Placental pericyte (primary cell): ENCODE measurements around the gene POLR3F. TPM values are rescaled to one million over a fixed set of nuclear protein-coding genes. Genes with fewer than 3 reads are reported as not detected.

Experiments used
- small RNA-seq: library from RNA; depleted of rRNA; stranded (forward); fragments of <200 nt; gene quantifications from one replicate; pipeline ENCODE3, GENCODE V24; 2012; ENCODE audit warnings: low replicate concordance
- total RNA-seq: library from RNA; depleted of rRNA; stranded (reverse); fragments of >200 nt; gene quantifications from 2 replicates; pipeline ENCODE4 v1.2.3, GENCODE V29; 2012

POLR3F gene
- 8.5 and 16.5 TPM in 2 replicates for total RNA-seq

GRCh38 chr20:18466894-18467730, at the start of gene POLR3F, which contains the start of gene DZANK1:
Gene POLR3F, plus strand, starts transcription at chr20:18467390. Its CDS starts 117 bp downstream, at chr20:18467507.
Gene DZANK1, minus strand, starts transcription at chr20:18467030. Its CDS starts 1,672 bp downstream, at chr20:18465358.

GRCh38 chr20:18496740-18497592, 29.8 kb downstream of the POLR3F start, which contains the start of gene RBBP9:
Gene RBBP9, minus strand, starts transcription at chr20:18497225. Its CDS starts 58 bp downstream, at chr20:18497167.

GRCh38 chr20:18507218-18508191, 40.3 kb downstream of the POLR3F start, which contains the start of gene SEC23B:
Gene SEC23B, plus strand, starts transcription at chr20:18507940. Its CDS starts 2,896 bp downstream, at chr20:18510836.

Small RNA genes within 50 kb of the gene (small RNA-seq; reads per million reads assigned to genes)
- not detected for gene MIR3192
- gene RNA5SP476: not detected

Other genes starting within 250 kb of the POLR3F start
- gene ZNF133, start 178.9 kb upstream of the POLR3F start, total RNA-seq: 17.7 and 18.8 TPM in 2 replicates
- gene DZANK1, start 360 bp upstream of the POLR3F start, total RNA-seq: 1.3 and 1.7 TPM in 2 replicates
- gene RBBP9, start 29.8 kb downstream of the POLR3F start, total RNA-seq: 4.8 and 20.2 TPM in 2 replicates
- gene SEC23B, start 40.5 kb downstream of the POLR3F start, total RNA-seq: 74.4 and 132 TPM in 2 replicates
- gene SMIM26, start 100.0 kb downstream of the POLR3F start, total RNA-seq: 39.4 and 80.5 TPM in 2 replicates
- 63.7 and 70.4 TPM in 2 replicates for gene DTD1, start 120.7 kb downstream of the POLR3F start, total RNA-seq